ENCODE results near the gene ERICH4.

GRCh38 chr19:41478171-41478570, 35.2 kb downstream of the ERICH4 start:
- TF ChIP-seq, protein P1, sequence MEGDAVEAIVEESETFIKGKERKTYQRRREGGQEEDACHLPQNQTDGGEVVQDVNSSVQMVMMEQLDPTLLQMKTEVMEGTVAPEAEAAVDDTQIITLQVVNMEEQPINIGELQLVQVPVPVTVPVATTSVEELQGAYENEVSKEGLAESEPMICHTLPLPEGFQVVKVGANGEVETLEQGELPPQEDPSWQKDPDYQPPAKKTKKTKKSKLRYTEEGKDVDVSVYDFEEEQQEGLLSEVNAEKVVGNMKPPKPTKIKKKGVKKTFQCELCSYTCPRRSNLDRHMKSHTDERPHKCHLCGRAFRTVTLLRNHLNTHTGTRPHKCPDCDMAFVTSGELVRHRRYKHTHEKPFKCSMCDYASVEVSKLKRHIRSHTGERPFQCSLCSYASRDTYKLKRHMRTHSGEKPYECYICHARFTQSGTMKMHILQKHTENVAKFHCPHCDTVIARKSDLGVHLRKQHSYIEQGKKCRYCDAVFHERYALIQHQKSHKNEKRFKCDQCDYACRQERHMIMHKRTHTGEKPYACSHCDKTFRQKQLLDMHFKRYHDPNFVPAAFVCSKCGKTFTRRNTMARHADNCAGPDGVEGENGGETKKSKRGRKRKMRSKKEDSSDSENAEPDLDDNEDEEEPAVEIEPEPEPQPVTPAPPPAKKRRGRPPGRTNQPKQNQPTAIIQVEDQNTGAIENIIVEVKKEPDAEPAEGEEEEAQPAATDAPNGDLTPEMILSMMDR (IDR thresholded peaks at IDR 0.05) = no peak
- no peak for TF ChIP-seq POLR2A (IDR thresholded peaks at IDR 0.05)
